ENCODE data around the gene MAPK11. TPM values are rescaled to one million over a fixed set of nuclear protein-coding genes. Genes with fewer than 3 reads are reported as not detected.

The MAPK11 gene
- total and polyA plus RNA-seq, 10 of the 15 experiments (the other 5 are each of a cell fraction or from before 2014, with no cell fraction given): 0.05 to 12.8 (median 3.7) TPM

DNA sequence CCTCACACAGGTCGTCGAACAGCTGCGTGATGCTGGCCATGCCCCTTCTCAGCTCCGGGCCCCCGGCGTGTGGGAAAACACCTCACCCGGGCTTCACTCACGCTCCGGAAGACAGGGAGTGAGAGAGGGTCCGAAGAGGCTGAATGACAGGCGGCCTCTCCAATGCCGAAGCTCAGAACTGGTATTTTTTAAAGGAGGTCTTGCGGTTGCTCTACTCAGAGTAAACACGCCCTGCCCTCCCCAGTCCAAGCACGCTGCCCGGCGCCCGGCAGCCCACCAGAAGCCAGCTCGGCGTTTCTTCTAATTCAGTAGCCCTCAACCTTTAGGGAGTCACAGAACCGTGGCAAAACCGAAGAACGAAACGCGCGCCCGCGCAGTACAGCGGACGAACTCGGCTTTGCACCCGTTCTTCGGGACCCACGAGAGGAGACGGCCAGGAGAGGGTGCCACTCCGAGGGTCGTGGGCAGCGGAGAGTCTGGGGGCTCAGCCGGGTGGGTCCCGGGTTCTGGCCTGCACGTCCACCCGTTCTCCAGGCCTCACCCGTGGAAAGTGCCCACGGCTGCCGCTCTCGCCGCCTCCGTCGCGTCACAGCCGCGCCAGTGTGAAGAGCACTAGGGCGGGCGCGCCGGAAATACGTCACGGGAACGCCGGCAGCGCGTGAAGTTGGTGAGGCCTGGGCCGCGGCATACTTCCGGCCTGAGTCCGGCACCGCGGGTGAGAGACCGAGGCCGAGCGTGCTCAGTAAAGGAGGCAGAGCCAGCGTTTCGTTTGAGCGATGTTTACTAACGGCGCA lies 25.6 kb downstream of the MAPK11 start, which contains the start of gene TUBGCP6 (continued):
- TF ChIP-seq, protein P1, sequence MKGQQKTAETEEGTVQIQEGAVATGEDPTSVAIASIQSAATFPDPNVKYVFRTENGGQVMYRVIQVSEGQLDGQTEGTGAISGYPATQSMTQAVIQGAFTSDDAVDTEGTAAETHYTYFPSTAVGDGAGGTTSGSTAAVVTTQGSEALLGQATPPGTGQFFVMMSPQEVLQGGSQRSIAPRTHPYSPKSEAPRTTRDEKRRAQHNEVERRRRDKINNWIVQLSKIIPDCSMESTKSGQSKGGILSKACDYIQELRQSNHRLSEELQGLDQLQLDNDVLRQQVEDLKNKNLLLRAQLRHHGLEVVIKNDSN (IDR thresholded peaks at IDR 0.05; ENCODE audit: borderline replicate concordance, extremely low read length, insufficient read depth, low read depth, low read length): no peak
- TF ChIP-seq BHLHE40 (IDR thresholded peaks at IDR 0.05; ENCODE audit: borderline replicate concordance in 1 of 2, low read depth in 2 of 2, low read length in 1 of 2) (peak; percentile 70 to 82; a peak in 3 of 4 replicates), MEF2B (IDR thresholded peaks at IDR 0.05; ENCODE audit: partially characterized antibody, poor library complexity, severe bottlenecking) (no peak), EZH2 (IDR thresholded peaks at IDR 0.05; ENCODE audit: borderline replicate concordance, control insufficient read depth, low read depth, low read length) (no peak), HCFC1 (IDR thresholded peaks at IDR 0.05; ENCODE audit: low read length) (peak; percentile 87), SIN3A (IDR thresholded peaks at IDR 0.05; ENCODE audit: low read depth, low read length) (peak; percentile 91), ZSCAN29 (IDR thresholded peaks at IDR 0.05) (no peak), KDM1A (IDR thresholded peaks at IDR 0.05; ENCODE audit: borderline replicate concordance) (no peak), CHD4 (IDR thresholded peaks at IDR 0.05) (no peak), MTA2 (IDR thresholded peaks at IDR 0.05; ENCODE audit: low read depth) (no peak), NFYB (IDR thresholded peaks at IDR 0.05; ENCODE audit: insufficient read depth, low read depth, low read length) (peak; percentile 93), TARDBP (IDR thresholded peaks at IDR 0.05; ENCODE audit: borderline replicate concordance) (no peak), ESRRA (IDR thresholded peaks at IDR 0.05; ENCODE audit: low read length) (peak; percentile 56; the same call in 1 of the 2 replicates), NFXL1 (IDR thresholded peaks at IDR 0.05; ENCODE audit: borderline replicate concordance) (no peak)
- TF ChIP-seq, protein P2, sequence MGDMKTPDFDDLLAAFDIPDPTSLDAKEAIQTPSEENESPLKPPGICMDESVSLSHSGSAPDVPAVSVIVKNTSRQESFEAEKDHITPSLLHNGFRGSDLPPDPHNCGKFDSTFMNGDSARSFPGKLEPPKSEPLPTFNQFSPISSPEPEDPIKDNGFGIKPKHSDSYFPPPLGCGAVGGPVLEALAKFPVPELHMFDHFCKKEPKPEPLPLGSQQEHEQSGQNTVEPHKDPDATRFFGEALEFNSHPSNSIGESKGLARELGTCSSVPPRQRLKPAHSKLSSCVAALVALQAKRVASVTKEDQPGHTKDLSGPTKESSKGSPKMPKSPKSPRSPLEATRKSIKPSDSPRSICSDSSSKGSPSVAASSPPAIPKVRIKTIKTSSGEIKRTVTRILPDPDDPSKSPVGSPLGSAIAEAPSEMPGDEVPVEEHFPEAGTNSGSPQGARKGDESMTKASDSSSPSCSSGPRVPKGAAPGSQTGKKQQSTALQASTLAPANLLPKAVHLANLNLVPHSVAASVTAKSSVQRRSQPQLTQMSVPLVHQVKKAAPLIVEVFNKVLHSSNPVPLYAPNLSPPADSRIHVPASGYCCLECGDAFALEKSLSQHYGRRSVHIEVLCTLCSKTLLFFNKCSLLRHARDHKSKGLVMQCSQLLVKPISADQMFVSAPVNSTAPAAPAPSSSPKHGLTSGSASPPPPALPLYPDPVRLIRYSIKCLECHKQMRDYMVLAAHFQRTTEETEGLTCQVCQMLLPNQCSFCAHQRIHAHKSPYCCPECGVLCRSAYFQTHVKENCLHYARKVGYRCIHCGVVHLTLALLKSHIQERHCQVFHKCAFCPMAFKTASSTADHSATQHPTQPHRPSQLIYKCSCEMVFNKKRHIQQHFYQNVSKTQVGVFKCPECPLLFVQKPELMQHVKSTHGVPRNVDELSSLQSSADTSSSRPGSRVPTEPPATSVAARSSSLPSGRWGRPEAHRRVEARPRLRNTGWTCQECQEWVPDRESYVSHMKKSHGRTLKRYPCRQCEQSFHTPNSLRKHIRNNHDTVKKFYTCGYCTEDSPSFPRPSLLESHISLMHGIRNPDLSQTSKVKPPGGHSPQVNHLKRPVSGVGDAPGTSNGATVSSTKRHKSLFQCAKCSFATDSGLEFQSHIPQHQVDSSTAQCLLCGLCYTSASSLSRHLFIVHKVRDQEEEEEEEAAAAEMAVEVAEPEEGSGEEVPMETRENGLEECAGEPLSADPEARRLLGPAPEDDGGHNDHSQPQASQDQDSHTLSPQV (IDR thresholded peaks at IDR 0.05): no peak
- TF ChIP-seq, protein P3, sequence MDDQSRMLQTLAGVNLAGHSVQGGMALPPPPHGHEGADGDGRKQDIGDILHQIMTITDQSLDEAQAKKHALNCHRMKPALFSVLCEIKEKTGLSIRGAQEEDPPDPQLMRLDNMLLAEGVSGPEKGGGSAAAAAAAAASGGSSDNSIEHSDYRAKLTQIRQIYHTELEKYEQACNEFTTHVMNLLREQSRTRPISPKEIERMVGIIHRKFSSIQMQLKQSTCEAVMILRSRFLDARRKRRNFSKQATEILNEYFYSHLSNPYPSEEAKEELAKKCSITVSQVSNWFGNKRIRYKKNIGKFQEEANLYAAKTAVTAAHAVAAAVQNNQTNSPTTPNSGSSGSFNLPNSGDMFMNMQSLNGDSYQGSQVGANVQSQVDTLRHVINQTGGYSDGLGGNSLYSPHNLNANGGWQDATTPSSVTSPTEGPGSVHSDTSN (IDR thresholded peaks at IDR 0.05; ENCODE audit: insufficient replicate concordance, low read depth, low read length): peak; percentile 94
- TF ChIP-seq, protein P4, sequence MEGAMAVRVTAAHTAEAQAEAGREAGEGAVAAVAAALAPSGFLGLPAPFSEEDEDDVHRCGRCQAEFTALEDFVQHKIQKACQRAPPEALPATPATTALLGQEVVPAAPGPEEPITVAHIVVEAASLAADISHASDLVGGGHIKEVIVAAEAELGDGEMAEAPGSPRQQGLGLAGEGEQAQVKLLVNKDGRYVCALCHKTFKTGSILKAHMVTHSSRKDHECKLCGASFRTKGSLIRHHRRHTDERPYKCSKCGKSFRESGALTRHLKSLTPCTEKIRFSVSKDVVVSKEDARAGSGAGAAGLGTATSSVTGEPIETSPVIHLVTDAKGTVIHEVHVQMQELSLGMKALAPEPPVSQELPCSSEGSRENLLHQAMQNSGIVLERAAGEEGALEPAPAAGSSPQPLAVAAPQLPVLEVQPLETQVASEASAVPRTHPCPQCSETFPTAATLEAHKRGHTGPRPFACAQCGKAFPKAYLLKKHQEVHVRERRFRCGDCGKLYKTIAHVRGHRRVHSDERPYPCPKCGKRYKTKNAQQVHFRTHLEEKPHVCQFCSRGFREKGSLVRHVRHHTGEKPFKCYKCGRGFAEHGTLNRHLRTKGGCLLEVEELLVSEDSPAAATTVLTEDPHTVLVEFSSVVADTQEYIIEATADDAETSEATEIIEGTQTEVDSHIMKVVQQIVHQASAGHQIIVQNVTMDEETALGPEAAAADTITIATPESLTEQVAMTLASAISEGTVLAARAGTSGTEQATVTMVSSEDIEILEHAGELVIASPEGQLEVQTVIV (IDR thresholded peaks at IDR 0.05; ENCODE audit: borderline replicate concordance, partially characterized antibody): peak; percentile 28
- TF ChIP-seq, protein P5, sequence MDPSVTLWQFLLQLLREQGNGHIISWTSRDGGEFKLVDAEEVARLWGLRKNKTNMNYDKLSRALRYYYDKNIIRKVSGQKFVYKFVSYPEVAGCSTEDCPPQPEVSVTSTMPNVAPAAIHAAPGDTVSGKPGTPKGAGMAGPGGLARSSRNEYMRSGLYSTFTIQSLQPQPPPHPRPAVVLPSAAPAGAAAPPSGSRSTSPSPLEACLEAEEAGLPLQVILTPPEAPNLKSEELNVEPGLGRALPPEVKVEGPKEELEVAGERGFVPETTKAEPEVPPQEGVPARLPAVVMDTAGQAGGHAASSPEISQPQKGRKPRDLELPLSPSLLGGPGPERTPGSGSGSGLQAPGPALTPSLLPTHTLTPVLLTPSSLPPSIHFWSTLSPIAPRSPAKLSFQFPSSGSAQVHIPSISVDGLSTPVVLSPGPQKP (IDR thresholded peaks at IDR 0.05; ENCODE audit: low read depth, low read length): peak; percentile 86

All from GM12878 (cell line).